KMS-11 (cell line): ENCODE data around the gene CYBA.

Source experiments
- H2AFZ ChIP-seq: fragments of 200-600 bp; sonication (generic); 2 replicates; pipeline ENCODE4 v1.6.1; 2016; ENCODE audit warnings: antibody characterized with exemption, mixed run types, low read depth
- H3K27ac ChIP-seq: fragments of 200-600 bp; sonication (generic); 2 replicates; pipeline ENCODE4 v1.6.1; 2016; ENCODE audit warnings: mild to moderate bottlenecking, mixed run types
- H3K27me3 ChIP-seq: fragments of 200-600 bp; sonication (generic); 2 replicates; pipeline ENCODE4 v1.6.1; 2017; ENCODE audit warnings: mild to moderate bottlenecking, low read depth, mixed run types, moderate library complexity; ENCODE audit not compliant: insufficient read depth
- H3K36me3 ChIP-seq: fragments of 200-600 bp; sonication (generic); 2 replicates; pipeline ENCODE4 v1.6.1; 2017; ENCODE audit warnings: mild to moderate bottlenecking, mixed run types; ENCODE audit not compliant: insufficient read depth
- H3K4me1 ChIP-seq: fragments of 200-600 bp; sonication (generic); 2 replicates; pipeline ENCODE4 v1.6.1; 2016; ENCODE audit warnings: mild to moderate bottlenecking, low read depth, mixed run types; ENCODE audit not compliant: poor library complexity, severe bottlenecking
- H3K4me2 ChIP-seq: fragments of 200-600 bp; sonication (generic); 2 replicates; pipeline ENCODE4 v1.7.0; 2016; ENCODE audit warnings: mild to moderate bottlenecking, mixed run types
- H3K4me3 ChIP-seq: fragments of 200-600 bp; sonication (generic); IDR thresholded peaks from 2 replicates; pipeline ENCODE4 v1.6.1; 2017; ENCODE audit warnings: low read depth, low read length, mixed read lengths; ENCODE audit not compliant: insufficient read depth
- H3K79me2 ChIP-seq: fragments of 200-600 bp; sonication (generic); 2 replicates; pipeline ENCODE4 v1.6.1; 2016; ENCODE audit warnings: low read depth, mixed run types; ENCODE audit not compliant: insufficient read depth
- H3K9ac ChIP-seq: fragments of 200-600 bp; sonication (generic); 2 replicates; pipeline ENCODE4 v1.6.1; 2016; ENCODE audit warnings: mild to moderate bottlenecking, mixed run types
- H4K20me1 ChIP-seq: fragments of 200-600 bp; sonication (generic); 2 replicates; pipeline ENCODE4 v1.6.1; 2016; ENCODE audit warnings: mild to moderate bottlenecking, mixed run types; ENCODE audit not compliant: insufficient read depth
- CTCF ChIP-seq: fragments of 200-600 bp; sonication (generic); conservative IDR thresholded peaks from 2 replicates; pipeline ENCODE4 v1.6.1; 2017; ENCODE audit warnings: low read depth, mild to moderate bottlenecking, antibody characterized with exemption, low read length, moderate library complexity, mixed read lengths

The CYBA gene

GRCh38 chr16:88597856-88598491 lies 52.9 kb downstream of the CYBA start:
- H3K79me2 ChIP-seq: peaks cover 19% of the 10 kb centered on the region; the same call in 1 of the 2 replicates
- peak overlapping the region; percentile 73 for H3K27ac ChIP-seq
- TF ChIP-seq CTCF: no peak
- H3K4me3 ChIP-seq: no peak overlapping the region
- peak overlapping the region; percentile 17; the same call in 1 of the 2 replicates for H3K9ac ChIP-seq
- peaks cover 38% of the 10 kb centered on the region for H3K4me1 ChIP-seq
- no peaks in the 10 kb centered on the region for H3K27me3 ChIP-seq
- no peaks in the 10 kb centered on the region for H4K20me1 ChIP-seq
- peak overlapping the region; percentile 52 for H3K4me2 ChIP-seq
- no peaks in the 10 kb centered on the region; the same call in 1 of the 2 replicates for H3K36me3 ChIP-seq
- no peak overlapping the region for H2AFZ ChIP-seq

GRCh38 chr16:88596483-88596882 lies 54.4 kb downstream of the CYBA start:
- Histone ChIP-seq H3K36me3 (no peaks in the 10 kb centered on the region; the same call in 1 of the 2 replicates), H3K4me1 (peaks cover 38% of the 10 kb centered on the region), H3K79me2 (peaks cover 25% of the 10 kb centered on the region; the same call in 1 of the 2 replicates), H2AFZ (no peak overlapping the region), H3K9ac (no peak overlapping the region; the same call in 1 of the 2 replicates), H3K27ac (peak overlapping the region; percentile 73), H3K4me3 (no peak overlapping the region), H3K27me3 (no peaks in the 10 kb centered on the region), H4K20me1 (no peaks in the 10 kb centered on the region), H3K4me2 (peak overlapping the region; percentile 52)
- TF ChIP-seq CTCF: no peak

- no peak overlapping the region for H3K4me3 ChIP-seq
- H3K4me1 ChIP-seq: peaks cover 38% of the 10 kb centered on the region
- peak overlapping the region; percentile 52; the same call in 1 of the 2 replicates for H3K4me2 ChIP-seq
- no peaks in the 10 kb centered on the region; the same call in 1 of the 2 replicates for H3K36me3 ChIP-seq
- H3K79me2 ChIP-seq: peaks cover 25% of the 10 kb centered on the region; the same call in 1 of the 2 replicates
- no peak overlapping the region for H3K9ac ChIP-seq
- TF ChIP-seq CTCF: no peak
- H4K20me1 ChIP-seq: no peaks in the 10 kb centered on the region
- no peak overlapping the region for H2AFZ ChIP-seq
- peak overlapping the region; percentile 73; the same call in 1 of the 2 replicates for H3K27ac ChIP-seq
- no peaks in the 10 kb centered on the region for H3K27me3 ChIP-seq
Observed at GRCh38 chr16:88595921-88596320, 54.9 kb downstream of the CYBA start.

- H3K27me3 ChIP-seq: no peaks in the 10 kb centered on the region
- peaks cover 38% of the 10 kb centered on the region for H3K4me1 ChIP-seq
- no peaks in the 10 kb centered on the region for H3K36me3 ChIP-seq
- H3K27ac ChIP-seq: no peak overlapping the region
- H3K79me2 ChIP-seq: peaks cover 25% of the 10 kb centered on the region; the same call in 1 of the 2 replicates
- H2AFZ ChIP-seq: no peak overlapping the region
- no peak overlapping the region for H3K4me2 ChIP-seq
- no peaks in the 10 kb centered on the region for H4K20me1 ChIP-seq
- no peak overlapping the region for H3K9ac ChIP-seq
- no peak overlapping the region for H3K4me3 ChIP-seq
- TF ChIP-seq CTCF: no peak
Observed at GRCh38 chr16:88595101-88595500, 55.8 kb downstream of the CYBA start.
